Prostate gland (tissue), 2 donors: ENCODE data around the gene KCTD1. TPM values are rescaled to one million over a fixed set of nuclear protein-coding genes. Genes with fewer than 3 reads are reported as not detected.

ENCODE experiments used
- DNase-seq: peaks from one replicate; pipeline ENCODE4 v3.0.0-alpha.2; 2019; ENCODE audit warnings: low spot score
- H3K27ac ChIP-seq, 2 donors: fragments of 200-600 bp; sonication (generic); 2 replicates each; pipeline ENCODE4 v1.5.1; 2017 to 2019
- H3K27me3 ChIP-seq: fragments of 200-600 bp; sonication (generic); replicated peaks from 2 replicates; pipeline ENCODE4 v1.5.1; 2019; ENCODE audit not compliant: insufficient read depth
- H3K36me3 ChIP-seq, 2 donors: fragments of 200-600 bp; sonication (generic); 1 replicate in 1 of 2; 2 replicates in 1 of 2; pipeline versions ENCODE4 v1.5.1 to v1.8.1; 2017 to 2019
- H3K4me1 ChIP-seq: fragments of 200-600 bp; sonication (generic); replicated peaks from 2 replicates; pipeline ENCODE4 v1.5.1; 2019
- H3K4me3 ChIP-seq, 2 donors: fragments of 200-600 bp; sonication (generic); 2 replicates each; pipeline ENCODE4 v1.5.1; 2017 to 2019
- H3K9me3 ChIP-seq: fragments of 200-600 bp; sonication (generic); 2 replicates; pipeline ENCODE4 v1.5.1; 2017
- POLR2A ChIP-seq: fragments of 450-650 bp; IDR thresholded peaks from one replicate; pipeline ENCODE4 v1.6.1; 2016; ENCODE audit warnings: antibody characterized with exemption, mild to moderate bottlenecking
- POLR2AphosphoS5 ChIP-seq: sonication (generic); formaldehyde crosslinking; IDR thresholded peaks from one replicate; pipeline ENCODE4 v1.6.1; 2017; ENCODE audit warnings: antibody characterized with exemption
- WGBS: methylation state at CpG from one replicate; pipeline ENCODE4 v1.1.5; 2018; 5-methylcytosine and 5-hydroxymethylcytosine counted together
- intact Hi-C: fragments of 100-400 bp; cut with DNase I; formaldehyde crosslinking; loops from one replicate; pipeline ENCODE4 v1.14.2; 2022
- total RNA-seq, 2 donors: library from RNA; depleted of rRNA; stranded (reverse); fragments of >200 nt; gene quantifications; one replicate each; pipeline ENCODE4 v1.1.0, GENCODE V29; 2016
- TF ChIP-seq, protein P1 (sequence below), 4 experiments: fragments of 200-600 bp in 2 of 4; fragments of 450-650 bp in 2 of 4; sonication (generic) in 2 of 4; IDR thresholded peaks; 1 replicate in 3 of 4; 2 replicates in 1 of 4; pipeline ENCODE4 v1.5.1; 2016 to 2019; ENCODE audit warnings: antibody characterized with exemption in 4 of 4, mild to moderate bottlenecking in 2 of 4, moderate library complexity in 2 of 4

Gene KCTD1
- total RNA-seq, 2 donors from 2014 or later: 24.7 to 40.5 TPM

DNA sequence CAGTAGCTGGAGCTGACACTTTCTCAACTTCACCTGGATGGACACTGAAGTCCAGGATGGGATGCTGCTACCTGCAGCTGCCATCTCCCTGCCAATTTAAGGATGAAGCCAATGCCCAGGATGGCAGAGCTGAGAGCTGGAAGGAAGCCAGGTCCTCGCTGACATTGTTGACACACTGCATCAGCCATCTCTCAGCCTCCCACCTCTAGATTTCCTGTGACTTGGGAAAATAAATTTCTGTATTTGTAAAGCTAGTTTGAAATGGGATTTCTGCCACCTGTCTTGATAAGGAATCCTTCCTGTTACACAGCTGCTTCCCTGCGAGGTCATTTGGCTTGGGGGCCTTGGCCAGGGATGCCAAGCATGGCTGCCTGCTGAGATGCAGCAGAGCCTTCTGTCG, 43.5 kb downstream of the KCTD1 start:
- H3K27me3 ChIP-seq: no peaks in the 10 kb centered on the region
- no peaks in the 10 kb centered on the region for H3K9me3 ChIP-seq
- intact Hi-C loops: no loop called here
- no peak for TF ChIP-seq POLR2A
- no peak for TF ChIP-seq POLR2AphosphoS5
- TF ChIP-seq, protein P1, sequence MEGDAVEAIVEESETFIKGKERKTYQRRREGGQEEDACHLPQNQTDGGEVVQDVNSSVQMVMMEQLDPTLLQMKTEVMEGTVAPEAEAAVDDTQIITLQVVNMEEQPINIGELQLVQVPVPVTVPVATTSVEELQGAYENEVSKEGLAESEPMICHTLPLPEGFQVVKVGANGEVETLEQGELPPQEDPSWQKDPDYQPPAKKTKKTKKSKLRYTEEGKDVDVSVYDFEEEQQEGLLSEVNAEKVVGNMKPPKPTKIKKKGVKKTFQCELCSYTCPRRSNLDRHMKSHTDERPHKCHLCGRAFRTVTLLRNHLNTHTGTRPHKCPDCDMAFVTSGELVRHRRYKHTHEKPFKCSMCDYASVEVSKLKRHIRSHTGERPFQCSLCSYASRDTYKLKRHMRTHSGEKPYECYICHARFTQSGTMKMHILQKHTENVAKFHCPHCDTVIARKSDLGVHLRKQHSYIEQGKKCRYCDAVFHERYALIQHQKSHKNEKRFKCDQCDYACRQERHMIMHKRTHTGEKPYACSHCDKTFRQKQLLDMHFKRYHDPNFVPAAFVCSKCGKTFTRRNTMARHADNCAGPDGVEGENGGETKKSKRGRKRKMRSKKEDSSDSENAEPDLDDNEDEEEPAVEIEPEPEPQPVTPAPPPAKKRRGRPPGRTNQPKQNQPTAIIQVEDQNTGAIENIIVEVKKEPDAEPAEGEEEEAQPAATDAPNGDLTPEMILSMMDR (IDR thresholded peaks at IDR 0.05): no peak
- H3K36me3 ChIP-seq: no peaks in the 10 kb centered on the region
- no peak for DNase-seq
- H3K27ac ChIP-seq: no peak overlapping the region
- no peaks in the 10 kb centered on the region for H3K4me1 ChIP-seq
- no peak overlapping the region for H3K4me3 ChIP-seq
- 60% methylated on average over 3 of the region's 3 CpGs for WGBS

DNA sequence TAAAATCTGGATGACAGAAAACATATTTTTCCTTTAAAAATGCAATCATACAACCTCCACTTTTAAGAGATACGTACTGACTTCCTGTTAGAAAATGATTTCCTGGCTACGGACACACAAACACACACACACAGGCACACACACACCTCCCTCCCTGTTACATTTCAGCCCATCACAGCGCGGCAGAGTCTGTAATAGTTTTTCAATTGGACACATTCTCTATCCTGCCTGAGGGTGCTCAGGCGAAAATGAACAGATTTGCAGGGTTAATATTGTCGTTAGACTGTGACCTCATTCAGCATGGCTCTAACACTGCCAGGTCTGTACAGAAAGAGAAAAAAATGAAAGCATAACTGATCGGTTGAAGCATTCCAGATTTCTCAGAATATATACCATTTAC, 45.0 kb downstream of the KCTD1 start:
- WGBS: 65% methylated on average over 7 of the region's 7 CpGs
- TF ChIP-seq, protein P1 (IDR thresholded peaks at IDR 0.05): no peak
- no peak for TF ChIP-seq POLR2AphosphoS5
- no peak for TF ChIP-seq POLR2A
- intact Hi-C loops: no loop called here
- H3K4me1 ChIP-seq: no peaks in the 10 kb centered on the region
- no peaks in the 10 kb centered on the region for H3K9me3 ChIP-seq
- no peaks in the 10 kb centered on the region for H3K27me3 ChIP-seq
- H3K4me3 ChIP-seq: no peak overlapping the region
- DNase-seq: no peak
- no peak overlapping the region for H3K27ac ChIP-seq
- no peaks in the 10 kb centered on the region for H3K36me3 ChIP-seq

DNA sequence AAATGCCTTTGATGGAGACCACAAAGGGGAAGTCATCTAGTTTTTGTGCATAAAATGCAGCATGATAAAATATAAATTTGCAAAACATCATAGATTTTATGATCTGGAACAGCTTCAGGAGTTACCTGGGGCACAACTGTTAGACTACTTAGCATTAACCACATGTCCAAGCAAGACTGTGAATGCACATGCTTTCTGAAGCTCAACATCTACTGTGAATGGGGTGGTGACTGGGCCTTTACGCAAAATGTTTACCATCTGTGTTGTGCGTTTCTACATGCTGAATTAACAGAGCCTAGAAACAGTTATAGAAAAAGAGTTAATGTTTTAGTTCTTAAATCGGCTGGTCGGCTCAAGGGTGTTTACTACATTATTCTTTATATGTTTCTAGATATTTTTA, 45.5 kb downstream of the KCTD1 start:
- intact Hi-C loops: no loop called here
- no peaks in the 10 kb centered on the region for H3K4me1 ChIP-seq
- WGBS: 70% methylated on average over 4 of the region's 4 CpGs
- no peak for DNase-seq
- TF ChIP-seq POLR2AphosphoS5: no peak
- no peaks in the 10 kb centered on the region for H3K36me3 ChIP-seq
- no peak overlapping the region for H3K27ac ChIP-seq
- no peak overlapping the region for H3K4me3 ChIP-seq
- H3K27me3 ChIP-seq: no peaks in the 10 kb centered on the region
- no peaks in the 10 kb centered on the region for H3K9me3 ChIP-seq

DNA sequence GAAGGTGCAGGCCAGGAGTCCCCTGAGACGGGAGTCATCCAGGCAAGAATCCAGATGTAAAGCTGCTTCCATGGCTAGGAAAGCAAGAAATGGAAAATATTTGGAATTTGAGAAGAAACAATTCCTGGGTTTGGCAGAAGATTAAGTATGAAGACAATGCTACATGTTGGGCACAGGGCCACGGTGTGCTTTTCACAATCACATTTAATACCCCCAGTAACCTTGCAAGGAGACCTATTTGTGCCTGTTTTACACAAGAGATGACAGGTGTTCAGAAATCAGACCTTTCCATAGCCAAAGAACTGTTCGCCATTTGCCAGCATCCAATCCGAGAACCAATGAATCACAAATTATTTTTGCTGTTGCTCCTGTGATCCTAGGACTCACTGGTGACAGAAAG, 50.5 kb downstream of the KCTD1 start:
- Histone ChIP-seq H3K4me1 (no peaks in the 10 kb centered on the region), H3K27ac (no peak overlapping the region)
- 69% methylated on average over 4 of the region's 4 CpGs for WGBS

DNA sequence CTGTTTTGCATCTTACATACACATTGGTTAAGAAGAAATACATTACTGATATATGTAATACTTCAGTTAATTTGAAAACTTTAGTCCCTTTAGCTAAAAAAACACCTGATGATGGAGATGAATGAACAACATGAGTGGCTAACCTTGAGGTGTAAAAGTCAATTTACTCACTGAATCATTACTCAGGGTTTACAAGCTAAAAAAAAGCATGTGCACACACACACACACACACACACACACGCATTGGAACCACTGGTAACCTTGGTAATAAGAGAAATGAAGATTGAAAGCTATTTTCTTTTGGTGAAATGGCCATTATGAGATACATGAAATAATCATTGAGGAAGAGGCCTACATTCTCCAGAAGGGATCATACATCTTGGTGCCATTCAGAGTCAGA, 51.8 kb downstream of the KCTD1 start:
- Histone ChIP-seq H3K27ac (no peak overlapping the region), H3K4me1 (no peaks in the 10 kb centered on the region), H3K9me3 (no peaks in the 10 kb centered on the region), H3K36me3 (no peaks in the 10 kb centered on the region), H3K27me3 (no peaks in the 10 kb centered on the region), H3K4me3 (no peak overlapping the region)
- TF ChIP-seq, protein P1 (IDR thresholded peaks at IDR 0.05): no peak
- TF ChIP-seq POLR2A: no peak
- no peak for TF ChIP-seq POLR2AphosphoS5
- WGBS: 86% methylated on average over 1 of the region's 1 CpG
- intact Hi-C loops: no loop called here
- no peak for DNase-seq

More for the DNA sequence above, 50.5 kb downstream of the KCTD1 start:
- H3K27me3 ChIP-seq: no peaks in the 10 kb centered on the region
- intact Hi-C loops: no loop called here
- no peaks in the 10 kb centered on the region for H3K9me3 ChIP-seq
- H3K4me3 ChIP-seq: no peak overlapping the region
- TF ChIP-seq, protein P1 (IDR thresholded peaks at IDR 0.05): no peak
- TF ChIP-seq POLR2A: no peak
- no peak for TF ChIP-seq POLR2AphosphoS5
- no peaks in the 10 kb centered on the region for H3K36me3 ChIP-seq
- DNase-seq: no peak
